OCI-LY3 (cell line): ENCODE results near the gene NAT14.

Source experiments
- H2AFZ ChIP-seq: fragments of 200-600, 300-600 bp; shearing (Covaris generic); 2 replicates; pipeline ENCODE4 v1.6.0; 2014; ENCODE audit warnings: antibody characterized with exemption, low read depth, low read length
- H3K27ac ChIP-seq: fragments of 200-600, 300-600 bp; sonication (generic); 2 replicates; pipeline ENCODE4 v1.5.1; 2014; ENCODE audit warnings: mild to moderate bottlenecking, low read length, moderate library complexity, mixed read lengths
- H3K27me3 ChIP-seq: fragments of 200-600, 300-600 bp; sonication (generic); 2 replicates; pipeline ENCODE4 v1.6.1; 2014; ENCODE audit warnings: low read depth, low read length, mixed read lengths
- H3K36me3 ChIP-seq: fragments of 200-600, 300-600 bp; sonication (generic); replicated peaks from 2 replicates; pipeline ENCODE3; 2014; ENCODE audit warnings: low read depth, low read length, mixed read lengths
- H3K4me1 ChIP-seq: fragments of 300-600, 200-600 bp; sonication (generic); 2 replicates; pipeline ENCODE4 v1.6.1; 2014; ENCODE audit warnings: low read length, mixed read lengths
- H3K4me2 ChIP-seq: fragments of 200-600, 300-600 bp; sonication (generic); 2 replicates; pipeline ENCODE4 v1.6.1; 2014; ENCODE audit warnings: low read length, mixed read lengths
- H3K4me3 ChIP-seq: fragments of 300-600, 200-600 bp; sonication (generic); 2 replicates; pipeline ENCODE4 v1.5.1; 2014; ENCODE audit warnings: antibody characterized with exemption, mild to moderate bottlenecking, low read length, moderate library complexity
- H3K79me2 ChIP-seq: fragments of 300-600, 200-600 bp; shearing (Covaris generic); 2 replicates; pipeline ENCODE4 v1.6.1; 2014; ENCODE audit warnings: mild to moderate bottlenecking, low read length, mixed read lengths
- H3K9ac ChIP-seq: fragments of 300-600, 200-600 bp; shearing (Covaris generic); 2 replicates; pipeline ENCODE4 v1.6.0; 2014; ENCODE audit warnings: mild to moderate bottlenecking, low read length, moderate library complexity
- H3K9me3 ChIP-seq: fragments of 200-600, 300-600 bp; shearing (Covaris generic); 2 replicates; pipeline ENCODE4 v1.6.1; 2014; ENCODE audit warnings: low read length, mixed read lengths; ENCODE audit not compliant: insufficient read depth
- H4K20me1 ChIP-seq: fragments of 200-600, 300-600 bp; sonication (generic); 2 replicates; pipeline ENCODE4 v1.6.1; 2016; ENCODE audit warnings: low read length, mixed read lengths; ENCODE audit not compliant: insufficient read depth
- CTCF ChIP-seq: fragments of 200-600, 300-600 bp; sonication (generic); IDR thresholded peaks from 2 replicates; pipeline ENCODE4 v1.5.1; 2014; ENCODE audit warnings: antibody characterized with exemption, low read length, low read depth
- EZH2phosphoT487 ChIP-seq: fragments of 200-600 bp; shearing (Covaris generic); IDR thresholded peaks from 2 replicates; pipeline ENCODE4 v1.6.1; 2018; ENCODE audit warnings: antibody characterized with exemption, mixed run types, low read depth

The NAT14 gene

GRCh38 chr19:55535173-55535964 is 50.4 kb downstream of the NAT14 start:
- H3K27ac ChIP-seq = no peak overlapping the region
- H2AFZ ChIP-seq = no peak overlapping the region
- TF ChIP-seq CTCF = no peak
- TF ChIP-seq EZH2phosphoT487 = no peak

GRCh38 chr19:55535965-55536350 is 51.0 kb downstream of the NAT14 start:
- Histone ChIP-seq H3K9ac (no peak overlapping the region), H3K27ac (no peak overlapping the region), H3K9me3 (no peaks in the 10 kb centered on the region), H3K27me3 (no peaks in the 10 kb centered on the region), H3K79me2 (no peaks in the 10 kb centered on the region), H3K4me3 (no peak overlapping the region), H3K4me2 (no peak overlapping the region), H2AFZ (no peak overlapping the region), H3K4me1 (no peaks in the 10 kb centered on the region), H4K20me1 (no peaks in the 10 kb centered on the region), H3K36me3 (no peaks in the 10 kb centered on the region)
- TF ChIP-seq CTCF = no peak
- TF ChIP-seq EZH2phosphoT487 = no peak

More at GRCh38 chr19:55535173-55535964, 50.4 kb downstream of the NAT14 start:
- Histone ChIP-seq H3K27me3 (no peaks in the 10 kb centered on the region), H3K4me3 (no peak overlapping the region), H4K20me1 (no peaks in the 10 kb centered on the region), H3K9me3 (no peaks in the 10 kb centered on the region), H3K79me2 (no peaks in the 10 kb centered on the region), H3K9ac (no peak overlapping the region), H3K36me3 (no peaks in the 10 kb centered on the region), H3K4me2 (no peak overlapping the region), H3K4me1 (no peaks in the 10 kb centered on the region)

- Histone ChIP-seq H3K27me3 (no peaks in the 10 kb centered on the region), H4K20me1 (no peaks in the 10 kb centered on the region), H3K36me3 (no peaks in the 10 kb centered on the region), H3K4me2 (no peak overlapping the region), H3K9ac (no peak overlapping the region), H3K4me3 (no peak overlapping the region), H3K27ac (no peak overlapping the region), H3K9me3 (no peaks in the 10 kb centered on the region), H2AFZ (no peak overlapping the region), H3K79me2 (no peaks in the 10 kb centered on the region), H3K4me1 (no peaks in the 10 kb centered on the region)
- no peak for TF ChIP-seq CTCF
- no peak for TF ChIP-seq EZH2phosphoT487
Observed at GRCh38 chr19:55536366-55536765, 51.4 kb downstream of the NAT14 start.
